K562 (cell line): ENCODE data around the gene KAT5. TPM values are rescaled to one million over a fixed set of nuclear protein-coding genes. Genes with fewer than 3 reads are reported as not detected.

Source experiments
- ARID1B ChIP-seq: fragments of 450-650 bp; IDR thresholded peaks from 2 replicates; pipeline ENCODE4 v1.6.1; 2016; ENCODE audit warnings: antibody characterized with exemption, mild to moderate bottlenecking, inconsistent platforms
- PKNOX1 ChIP-seq: fragments of 450-650 bp; IDR thresholded peaks from 2 replicates; pipeline ENCODE4 v1.6.1; 2016
- RBM17 ChIP-seq: fragments of 200-400 bp; formaldehyde crosslinking; IDR thresholded peaks from 2 replicates; pipeline ENCODE4 v1.6.1; 2017; ENCODE audit warnings: low read depth, mild to moderate bottlenecking, low read length, borderline replicate concordance
- SMC3 ChIP-seq: conservative IDR thresholded peaks from 2 replicates; pipeline ENCODE4 v1.6.1; 2011; ENCODE audit warnings: low read depth, low read length, improper control_type of control experiment; ENCODE audit not compliant: insufficient read depth
- polyA plus RNA-seq, 8 experiments: library from polyadenylated mRNA; depleted of rRNA in 4 of 8; stranded (reverse) in 5 of 8; unstranded in 3 of 8; fragments of >200 nt; fragmentation: Nextera tagmentation in 2 of 8; fragmentation: Illumina TruSeq in 1 of 8; extraction: Ambion mirVana in 2 of 8; extraction: Trizol in 1 of 8; gene quantifications; 2 replicates each; pipeline versions ENCODE4 v1.2.1 to v1.2.3, GENCODE V29; 2011 to 2014; ENCODE audit warnings: inconsistent platforms in 1 of 8, missing spikeins in 1 of 8
- total RNA-seq, 7 experiments: library from RNA; depleted of rRNA in 6 of 7; stranded (reverse); fragments of >200 nt in 6 of 7; fragmentation: Illumina TruSeq in 2 of 7; extraction: Trizol in 2 of 7; gene quantifications; 2 replicates each; pipeline versions ENCODE4 v1.2.1 to v1.2.3, GENCODE V29; 2011 to 2021; ENCODE audit warnings: low replicate concordance in 1 of 7
- TF ChIP-seq, protein P1 (sequence below), 2 experiments: fragments of 450-650 bp; formaldehyde crosslinking in 1 of 2; IDR thresholded peaks; 2 replicates each; pipeline versions ENCODE4 v1.4.0 to v1.6.1; 2014 to 2020; ENCODE audit warnings: mild to moderate bottlenecking in 2 of 2, borderline replicate concordance in 1 of 2, low read depth in 1 of 2

Gene KAT5
- total and polyA plus RNA-seq, 9 of the 15 experiments (the other 6 are each of a cell fraction or from before 2014, with no cell fraction given) = 3.6 to 76.8 (median 52.7) TPM

- TF ChIP-seq, protein P1, sequence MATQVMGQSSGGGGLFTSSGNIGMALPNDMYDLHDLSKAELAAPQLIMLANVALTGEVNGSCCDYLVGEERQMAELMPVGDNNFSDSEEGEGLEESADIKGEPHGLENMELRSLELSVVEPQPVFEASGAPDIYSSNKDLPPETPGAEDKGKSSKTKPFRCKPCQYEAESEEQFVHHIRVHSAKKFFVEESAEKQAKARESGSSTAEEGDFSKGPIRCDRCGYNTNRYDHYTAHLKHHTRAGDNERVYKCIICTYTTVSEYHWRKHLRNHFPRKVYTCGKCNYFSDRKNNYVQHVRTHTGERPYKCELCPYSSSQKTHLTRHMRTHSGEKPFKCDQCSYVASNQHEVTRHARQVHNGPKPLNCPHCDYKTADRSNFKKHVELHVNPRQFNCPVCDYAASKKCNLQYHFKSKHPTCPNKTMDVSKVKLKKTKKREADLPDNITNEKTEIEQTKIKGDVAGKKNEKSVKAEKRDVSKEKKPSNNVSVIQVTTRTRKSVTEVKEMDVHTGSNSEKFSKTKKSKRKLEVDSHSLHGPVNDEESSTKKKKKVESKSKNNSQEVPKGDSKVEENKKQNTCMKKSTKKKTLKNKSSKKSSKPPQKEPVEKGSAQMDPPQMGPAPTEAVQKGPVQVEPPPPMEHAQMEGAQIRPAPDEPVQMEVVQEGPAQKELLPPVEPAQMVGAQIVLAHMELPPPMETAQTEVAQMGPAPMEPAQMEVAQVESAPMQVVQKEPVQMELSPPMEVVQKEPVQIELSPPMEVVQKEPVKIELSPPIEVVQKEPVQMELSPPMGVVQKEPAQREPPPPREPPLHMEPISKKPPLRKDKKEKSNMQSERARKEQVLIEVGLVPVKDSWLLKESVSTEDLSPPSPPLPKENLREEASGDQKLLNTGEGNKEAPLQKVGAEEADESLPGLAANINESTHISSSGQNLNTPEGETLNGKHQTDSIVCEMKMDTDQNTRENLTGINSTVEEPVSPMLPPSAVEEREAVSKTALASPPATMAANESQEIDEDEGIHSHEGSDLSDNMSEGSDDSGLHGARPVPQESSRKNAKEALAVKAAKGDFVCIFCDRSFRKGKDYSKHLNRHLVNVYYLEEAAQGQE (IDR thresholded peaks at IDR 0.05; ENCODE audit: borderline replicate concordance) = peak; percentile 72; the same call in 1 of the 2 replicates
- TF ChIP-seq, protein P1 (CRISPR knock-in tag; IDR thresholded peaks at IDR 0.05; ENCODE audit: low read depth) = no peak
- TF ChIP-seq SMC3 = peak; percentile 35; the same call in 1 of the 2 replicates
- TF ChIP-seq RBM17 = no peak
- 0 out of 2 replicates have a peak, but pooled peaks have one; percentile 36 for TF ChIP-seq PKNOX1
- TF ChIP-seq ARID1B = no peak
Measured at GRCh38 chr11:65744026-65744698, 32.1 kb downstream of the KAT5 start (continued).
